HG03139 (cell line): ENCODE measurements around the gene PRM1.

ENCODE experiments used
- ATAC-seq: cut with Tn5 transposase; IDR thresholded peaks from one replicate; pipeline ENCODE4 v1.9.1; 2021; ENCODE audit not compliant: unreplicated experiment

Gene PRM1

DNA sequence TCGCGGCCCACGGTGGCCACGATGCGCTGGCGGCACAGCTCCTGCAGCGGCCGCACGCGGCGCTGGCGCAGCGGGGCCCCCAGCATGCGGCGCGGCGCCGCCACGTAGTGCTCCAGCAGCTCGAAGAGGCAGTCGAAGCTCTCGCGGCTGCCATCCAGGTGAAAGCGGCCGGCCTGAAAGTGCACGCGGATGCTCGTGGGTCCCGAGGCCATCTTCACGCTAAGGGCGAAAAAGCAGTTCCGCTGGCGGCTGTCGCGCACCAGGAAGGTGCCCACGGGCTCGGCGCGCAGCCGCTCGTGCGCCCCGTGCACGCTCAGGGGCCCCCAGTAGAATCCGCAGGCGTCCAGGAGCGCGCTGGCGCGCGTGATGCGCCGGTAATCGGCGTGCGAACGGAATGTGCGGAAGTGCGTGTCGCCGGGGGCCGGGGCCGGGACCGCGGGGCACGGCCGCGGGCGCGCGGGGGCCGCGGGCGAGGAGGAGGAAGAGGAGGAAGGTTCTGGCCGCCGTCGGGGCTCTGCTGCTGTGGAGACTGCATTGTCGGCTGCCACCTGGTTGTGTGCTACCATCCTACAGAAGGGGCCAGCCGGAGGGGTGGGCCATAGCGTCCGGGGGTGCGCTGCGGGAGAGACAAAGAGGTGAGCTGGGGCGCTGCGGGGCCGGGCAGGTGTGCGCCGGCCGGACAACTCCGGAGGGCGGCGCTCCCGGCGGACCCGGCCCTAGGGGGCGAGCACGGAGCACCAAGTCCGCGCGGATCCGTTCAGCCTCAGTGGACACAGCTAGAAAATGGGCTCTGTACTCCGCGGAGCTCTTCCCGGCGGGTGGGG is 26.0 kb downstream of the PRM1 start:
- no peak for ATAC-seq

DNA sequence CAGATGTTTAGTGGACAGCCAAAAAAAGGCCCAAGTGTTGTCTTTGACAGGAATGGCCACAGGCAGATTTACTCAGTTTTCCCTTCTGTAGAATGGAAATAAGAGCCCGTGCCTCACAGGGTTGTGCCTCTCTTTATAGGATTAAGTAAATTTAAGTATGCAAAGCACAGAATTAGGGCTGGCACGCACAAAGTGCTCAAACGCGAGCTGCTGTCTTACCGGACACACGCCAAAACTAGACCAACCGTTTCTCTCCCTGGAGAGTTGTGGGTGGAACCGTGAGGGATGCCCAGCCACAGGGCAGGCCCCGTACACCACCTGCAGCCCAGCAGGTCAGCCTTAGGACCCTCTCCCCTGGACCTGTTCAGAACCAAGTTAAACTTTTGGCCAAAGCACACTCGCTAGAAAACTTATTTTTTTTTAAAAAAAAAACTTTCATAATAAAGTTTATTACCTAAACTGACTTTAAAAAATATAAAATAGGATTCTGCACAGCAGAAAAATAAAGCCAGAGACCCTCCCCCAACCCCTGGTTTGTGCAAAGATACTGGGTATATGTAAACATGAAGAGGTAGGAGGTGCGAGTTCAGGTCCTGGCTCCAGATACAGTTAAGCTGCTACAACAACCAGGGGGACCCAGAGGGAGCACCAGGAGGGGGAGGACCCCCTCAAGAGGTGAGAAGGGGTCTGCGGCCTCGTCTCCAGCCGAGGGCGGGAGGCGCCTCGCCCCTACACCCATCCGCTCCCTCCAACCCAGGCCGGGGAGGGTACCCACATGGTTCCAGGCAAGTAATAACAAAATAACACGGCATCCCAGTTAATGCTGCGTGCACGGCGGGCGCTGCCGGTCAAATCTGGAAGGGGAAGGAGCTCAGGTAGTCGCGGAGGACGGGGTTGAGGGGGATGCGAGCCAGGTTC is 26.9 kb downstream of the PRM1 start:
- ATAC-seq: no peak

DNA sequence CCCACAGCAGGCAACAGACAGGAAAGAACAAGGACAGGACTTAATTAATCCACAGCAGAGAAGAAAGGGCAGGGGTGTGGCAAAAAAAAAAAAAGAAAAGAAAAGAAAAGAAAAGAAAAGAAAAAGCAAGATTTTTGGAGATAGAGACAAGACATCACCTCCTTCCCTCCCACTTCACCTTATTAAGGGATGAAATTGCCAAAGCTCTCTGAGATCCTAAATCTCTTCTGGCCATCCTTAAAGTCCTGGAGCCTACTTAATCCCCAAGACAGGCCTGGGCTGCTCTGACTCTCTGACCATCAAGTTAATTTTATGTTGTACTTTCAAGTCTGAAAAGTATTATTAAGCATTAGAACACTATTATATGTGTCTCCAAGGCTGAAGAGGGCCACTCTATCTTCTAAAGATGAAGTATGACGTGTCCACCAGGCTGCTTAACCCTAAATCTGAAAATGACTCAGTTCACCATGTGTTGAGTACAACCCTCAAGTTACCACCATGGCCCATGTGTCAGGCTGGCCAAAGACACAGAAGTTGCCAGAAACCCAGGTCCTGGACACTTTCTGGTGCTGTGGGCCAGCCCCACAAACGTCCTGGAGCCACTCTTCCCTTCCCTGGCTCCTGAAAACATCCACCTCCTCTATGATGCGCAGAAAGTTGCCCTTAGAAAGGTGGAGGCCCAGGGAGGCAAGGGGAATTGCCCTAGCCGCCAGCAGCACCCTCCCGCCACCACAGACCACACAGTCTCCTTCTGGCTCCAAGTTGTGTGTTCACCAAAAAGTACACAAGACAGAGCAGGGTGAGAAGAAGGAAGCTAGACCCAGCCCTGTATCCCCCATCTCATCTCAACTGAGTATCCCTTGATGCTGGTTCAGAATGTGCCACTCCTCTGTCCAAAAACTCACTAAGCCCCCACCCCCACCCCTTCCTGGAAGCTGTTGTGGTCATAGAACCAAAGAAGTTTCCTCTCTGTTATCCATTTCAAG is 27.8 kb downstream of the PRM1 start:
- ATAC-seq: no peak

- no peak for ATAC-seq
Observed at GRCh38 chr16:11252482-11252931, 28.6 kb downstream of the PRM1 start.

GRCh38 chr16:11251525-11252481 is 29.3 kb downstream of the PRM1 start:
- ATAC-seq: no peak

DNA sequence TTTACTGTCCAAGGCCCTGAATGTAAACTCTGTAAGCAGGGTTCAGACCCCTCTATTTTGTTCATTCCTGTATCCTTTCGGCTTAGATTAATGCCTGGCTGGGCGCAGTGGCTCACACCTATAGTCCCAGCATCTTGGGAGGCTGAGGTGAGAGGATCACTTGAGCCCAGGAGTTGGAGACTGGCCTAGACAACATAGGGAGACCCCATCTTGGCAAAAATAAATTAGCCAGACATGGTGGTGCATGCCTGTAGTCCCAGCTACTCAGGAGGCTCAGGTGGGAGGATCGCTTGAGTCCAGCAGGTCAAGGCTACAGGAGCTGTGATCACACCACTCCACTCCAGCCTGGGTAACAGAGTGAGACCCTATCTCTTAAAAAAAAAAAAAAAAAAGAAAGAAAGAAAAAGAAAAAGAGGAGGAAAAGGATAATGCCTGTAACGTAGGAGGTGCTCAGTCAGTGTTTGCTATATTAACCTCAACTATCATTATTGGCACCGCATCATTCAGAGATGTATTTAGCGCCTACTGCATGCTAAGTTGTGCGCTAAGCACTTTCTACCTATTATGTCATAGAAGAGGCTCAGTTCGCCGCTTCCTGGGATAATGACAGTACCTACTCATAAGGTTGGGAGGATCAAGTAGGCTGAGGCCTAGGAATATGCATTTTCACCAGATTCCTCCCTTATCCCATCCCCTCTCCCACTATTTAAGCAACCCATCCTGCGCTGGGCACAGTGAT is 30.2 kb downstream of the PRM1 start:
- no peak for ATAC-seq

DNA sequence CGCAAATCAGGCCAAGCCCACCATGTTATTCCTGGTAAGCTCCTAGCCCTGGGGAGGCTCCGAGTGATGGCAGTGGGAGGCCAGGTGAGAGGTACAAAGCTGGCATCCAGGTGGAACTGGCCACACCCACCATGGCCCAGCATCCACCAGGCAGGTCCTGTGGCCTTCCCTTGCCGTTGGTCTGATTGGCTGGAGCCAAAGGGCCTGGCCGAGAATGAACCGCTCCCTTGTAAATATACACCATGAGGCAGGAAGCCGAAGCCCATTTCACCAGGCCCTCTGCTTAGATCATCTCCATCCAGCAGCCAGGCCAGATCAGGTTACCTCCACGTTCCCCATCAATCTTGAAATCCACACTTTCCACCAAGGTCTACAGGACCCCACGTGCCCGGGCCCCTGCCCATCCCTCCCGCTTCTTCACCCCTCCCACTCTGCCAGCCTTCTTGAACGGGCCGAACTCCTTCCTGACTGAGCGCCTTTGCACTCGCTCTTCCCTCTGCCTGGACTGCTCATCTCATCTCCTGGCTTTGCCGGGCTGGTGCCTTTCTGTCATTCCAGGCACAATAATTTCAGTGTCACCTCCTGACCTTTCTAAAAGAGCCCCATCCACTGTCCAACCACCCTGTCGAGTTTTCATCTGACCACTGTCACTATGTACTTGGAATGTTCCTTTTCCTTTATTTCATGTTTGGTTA is 30.9 kb downstream of the PRM1 start:
- no peak for ATAC-seq

DNA sequence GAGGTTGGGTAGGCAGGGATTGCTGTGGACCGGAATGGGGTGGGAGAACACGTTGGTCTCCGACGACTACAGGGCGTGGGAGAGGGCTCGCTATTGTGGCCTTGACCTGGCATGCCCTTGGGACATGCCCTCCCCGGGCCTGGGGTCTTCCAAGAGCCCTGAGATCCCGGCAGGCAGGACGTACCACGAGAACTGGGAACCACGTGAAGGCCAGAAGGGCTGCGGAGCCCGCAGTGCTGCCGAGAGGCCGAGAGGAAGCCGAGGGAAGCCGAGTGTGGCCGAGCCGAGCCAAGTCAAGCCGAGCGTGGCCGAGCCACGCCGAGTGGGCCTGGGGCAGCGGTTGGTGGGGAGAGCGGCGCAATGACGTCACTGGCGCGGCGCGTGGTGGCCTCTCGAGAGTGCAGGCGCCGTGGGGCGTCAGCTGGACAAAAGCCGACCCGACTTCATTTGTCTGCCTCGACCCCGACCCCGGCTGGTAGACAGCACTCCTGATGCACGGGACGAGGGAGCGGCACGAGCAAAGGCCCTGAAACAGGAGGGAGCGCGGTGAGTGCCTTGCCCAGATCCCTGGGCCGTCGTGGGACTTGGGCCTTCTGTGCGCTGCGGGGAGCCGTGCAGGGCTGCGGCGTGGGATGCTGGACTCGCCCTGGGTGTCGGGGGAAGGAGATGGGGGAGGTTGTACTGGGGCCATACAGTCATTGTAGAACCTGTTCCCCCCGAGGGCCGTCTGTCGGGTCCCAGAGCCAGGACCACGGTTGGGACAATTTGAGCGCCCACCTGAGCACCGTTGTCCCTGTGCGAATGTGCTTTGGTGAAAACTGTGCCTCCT is 31.7 kb downstream of the PRM1 start:
- no peak for ATAC-seq

- ATAC-seq: no peak
Observed at GRCh38 chr16:11248133-11248532, 33.0 kb downstream of the PRM1 start.

GRCh38 chr16:11245988-11246387 is 35.1 kb downstream of the PRM1 start:
- no peak for ATAC-seq

- no peak for ATAC-seq
Observed at GRCh38 chr16:11245222-11245737, 35.9 kb downstream of the PRM1 start.

GRCh38 chr16:11242658-11243057 is 38.5 kb downstream of the PRM1 start:
- ATAC-seq: no peak

GRCh38 chr16:11241480-11242204 is 39.5 kb downstream of the PRM1 start:
- ATAC-seq: no peak

DNA sequence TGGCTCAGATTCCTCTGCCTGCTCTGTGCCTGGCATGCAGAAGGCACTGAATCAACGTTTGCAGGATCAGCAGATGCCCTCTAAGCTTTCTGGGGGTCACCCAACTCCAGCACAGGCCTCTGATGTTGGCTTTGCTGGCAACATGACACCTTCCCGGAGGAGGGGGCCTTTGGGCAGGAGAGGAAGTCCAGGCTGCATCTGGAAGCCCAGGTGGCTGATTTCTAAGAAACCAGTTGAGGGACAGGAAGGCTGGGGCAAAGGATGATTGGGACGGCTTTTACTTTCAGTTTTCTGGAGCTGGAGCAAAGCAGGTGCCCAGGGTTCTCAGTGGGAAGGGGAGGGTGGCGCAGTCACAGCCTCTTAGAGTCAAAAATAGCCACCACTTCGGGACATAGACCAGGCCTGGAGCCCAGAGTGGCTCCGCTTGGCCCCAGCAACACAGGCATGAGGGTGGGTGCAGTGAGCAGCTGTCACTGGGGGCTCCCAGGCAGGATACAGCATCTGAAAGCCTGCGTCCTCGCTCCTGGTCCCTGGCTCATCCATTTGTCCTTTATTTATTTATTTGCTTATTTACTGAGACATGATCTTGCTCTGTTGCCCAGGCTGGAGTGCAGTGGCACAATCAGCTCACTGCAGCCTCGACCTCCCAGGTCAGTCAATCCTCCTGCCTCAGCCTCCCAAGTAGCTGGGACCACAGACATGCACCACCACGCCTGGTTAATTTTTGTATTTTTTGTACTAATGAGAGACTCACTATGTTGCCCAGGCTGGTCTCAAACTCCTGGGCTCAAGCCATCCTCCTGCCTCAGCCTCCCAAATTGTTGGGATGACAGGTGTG is 40.3 kb downstream of the PRM1 start:
- ATAC-seq: no peak
